HG02943 (cell line): Measurements from ENCODE around the gene LAGE3.

ENCODE experiments used
- ATAC-seq: cut with Tn5 transposase; IDR thresholded peaks from one replicate; pipeline ENCODE4 v1.9.1; 2021; ENCODE audit warnings: mild to moderate bottlenecking, low read depth, moderate library complexity; ENCODE audit not compliant: unreplicated experiment

LAGE3 gene

GRCh38 chrX:154437971-154438893 lies 40.8 kb downstream of the LAGE3 start:
- ATAC-seq = no peak

GRCh38 chrX:154436983-154437752 lies 41.9 kb downstream of the LAGE3 start, which contains the start of gene GDI1:
TSS of gene GDI1 (plus strand) at chrX:154437154. CDS start at chrX:154437255, 101 bp downstream.
- ATAC-seq = no peak

- no peak for ATAC-seq
Measured at GRCh38 chrX:154436374-154436982, 42.6 kb downstream of the LAGE3 start.

- no peak for ATAC-seq
Measured at GRCh38 chrX:154435171-154435733, 43.8 kb downstream of the LAGE3 start.

- no peak for ATAC-seq
Measured at GRCh38 chrX:154434394-154435168, 44.5 kb downstream of the LAGE3 start.

GRCh38 chrX:154433605-154434004 lies 45.5 kb downstream of the LAGE3 start:
- no peak for ATAC-seq

- no peak for ATAC-seq
Measured at GRCh38 chrX:154432210-154432609, 46.9 kb downstream of the LAGE3 start.

GRCh38 chrX:154431341-154431740 lies 47.7 kb downstream of the LAGE3 start:
- ATAC-seq = no peak

GRCh38 chrX:154430916-154431315 lies 48.2 kb downstream of the LAGE3 start:
- no peak for ATAC-seq

- ATAC-seq = no peak
Measured at GRCh38 chrX:154430479-154430878, 48.6 kb downstream of the LAGE3 start.

- ATAC-seq = no peak
Measured at GRCh38 chrX:154429711-154430110, 49.4 kb downstream of the LAGE3 start.

GRCh38 chrX:154428176-154429171 lies 50.6 kb downstream of the LAGE3 start, which contains the start of gene ATP6AP1:
TSS of gene ATP6AP1 (plus strand) at chrX:154428677. CDS start at chrX:154428693, 16 bp downstream.
- ATAC-seq = peak; percentile 85
